CD4-positive, alpha-beta T cell treated with Interleukin-4 for 1 hour (primary cell): Measurements from ENCODE around the gene HSPBAP1.
"Not testable (repeated sequence)": the region's sequence is repeated elsewhere in the genome, so short reads cannot be mapped to it uniquely, and the experiment has no call there.

Experiments used
- DNase-seq, 2 donors: peaks; one replicate each; pipeline ENCODE4 v3.0.0-alpha.2; 2020 to 2022

HSPBAP1 gene

GRCh38 chr3:122784436-122784835, 9.2 kb downstream of the HSPBAP1 start:
- DNase-seq, result no peak

DNA sequence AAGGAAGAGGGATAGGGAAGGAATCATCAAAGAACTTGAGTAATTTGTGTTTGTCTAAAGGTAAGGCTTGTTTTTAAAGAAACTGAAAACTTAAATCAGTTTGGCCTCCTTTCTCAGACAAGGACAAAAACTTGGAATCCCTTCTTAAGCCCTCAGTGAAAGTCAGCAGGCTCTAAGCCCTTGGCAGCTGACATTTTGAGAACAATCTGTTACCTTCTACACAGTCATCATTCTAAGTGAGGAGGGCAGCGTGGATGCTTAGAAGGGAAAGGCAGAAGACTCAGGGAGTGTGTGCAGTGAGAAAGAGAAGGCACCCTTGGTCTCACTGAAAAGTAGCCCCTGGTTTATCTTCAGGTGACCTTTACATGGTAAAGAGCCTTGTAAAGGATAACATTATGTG, 10.8 kb downstream of the HSPBAP1 start:
- DNase-seq, result no peak

DNA sequence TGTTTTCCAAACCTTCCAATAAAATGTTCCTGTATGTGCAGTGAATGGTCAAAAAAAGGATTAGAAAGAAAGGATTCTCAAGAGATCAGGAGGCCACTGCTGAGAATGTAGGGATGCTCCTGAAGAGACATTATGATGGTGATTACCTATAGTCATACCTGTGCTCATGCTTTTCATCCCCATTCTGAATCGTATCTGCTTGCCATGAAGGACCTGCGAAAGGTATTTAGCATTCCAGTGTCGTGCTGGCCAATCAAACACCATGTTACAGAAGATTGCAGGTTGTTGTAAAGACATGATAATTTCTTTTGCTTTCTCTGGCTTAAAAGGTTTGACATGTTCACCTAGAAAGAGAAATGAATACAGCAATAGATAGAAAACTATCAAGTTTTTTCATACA, 16.1 kb downstream of the HSPBAP1 start:
- no peak for DNase-seq

- DNase-seq, result no peak
These were observed 16.8 kb downstream of the HSPBAP1 start for GRCh38 chr3:122776675-122777468.

- DNase-seq, result no peak
These were observed 19.1 kb downstream of the HSPBAP1 start for GRCh38 chr3:122774564-122774963.

- no peak for DNase-seq
These were observed 19.6 kb downstream of the HSPBAP1 start for GRCh38 chr3:122773944-122774509.

DNA sequence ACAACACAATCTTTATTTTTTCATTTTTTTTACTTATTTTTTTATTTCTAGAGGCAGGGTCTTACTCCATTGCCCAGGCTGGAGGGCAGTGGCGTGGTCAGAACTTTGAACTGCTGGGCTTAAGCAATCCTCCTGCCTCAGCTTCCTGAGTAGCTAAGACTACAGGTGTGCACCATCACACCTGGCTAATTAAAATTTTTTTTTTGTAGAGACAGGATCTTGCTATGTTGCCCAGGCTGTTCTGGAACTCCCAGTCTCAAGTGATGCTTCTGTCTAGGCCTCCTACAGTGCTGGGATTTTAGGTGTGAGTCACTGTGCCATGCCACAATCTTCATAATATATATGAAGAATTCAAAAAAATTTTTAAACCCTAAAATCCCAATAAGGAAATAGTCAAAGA, 20.8 kb downstream of the HSPBAP1 start:
- no peak for DNase-seq

DNA sequence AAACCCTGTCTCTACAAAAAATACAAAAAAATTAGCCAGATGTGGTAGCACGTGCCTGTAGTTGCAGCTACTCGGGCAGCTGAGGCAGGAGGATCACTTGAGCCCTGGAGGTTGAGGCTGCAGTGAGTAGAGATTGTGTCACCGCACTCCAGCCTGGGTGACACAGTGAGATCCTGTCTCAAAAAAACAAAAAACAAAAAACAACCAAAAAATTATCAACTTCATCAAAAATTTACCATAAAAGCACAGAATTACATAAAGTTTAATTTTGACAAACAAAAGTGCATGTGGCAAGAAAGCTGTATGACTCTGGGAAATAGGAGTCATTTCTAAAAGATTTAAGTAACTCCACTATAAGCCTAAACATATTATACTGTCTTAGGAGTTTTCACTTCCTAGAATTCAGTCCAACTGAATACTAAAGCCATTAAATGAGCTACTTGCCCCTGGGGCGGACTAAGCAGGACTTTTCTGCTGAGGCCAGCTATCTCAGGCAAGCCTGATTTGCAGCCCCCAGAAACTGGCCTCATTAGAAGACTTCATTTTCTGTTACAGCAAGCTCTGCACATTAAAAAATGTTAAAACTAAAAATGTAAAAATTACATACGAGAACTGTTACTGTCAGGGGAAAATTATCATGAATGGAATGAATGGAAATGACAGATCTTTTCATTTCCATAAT, 23.0 kb downstream of the HSPBAP1 start:
- no peak for DNase-seq

DNA sequence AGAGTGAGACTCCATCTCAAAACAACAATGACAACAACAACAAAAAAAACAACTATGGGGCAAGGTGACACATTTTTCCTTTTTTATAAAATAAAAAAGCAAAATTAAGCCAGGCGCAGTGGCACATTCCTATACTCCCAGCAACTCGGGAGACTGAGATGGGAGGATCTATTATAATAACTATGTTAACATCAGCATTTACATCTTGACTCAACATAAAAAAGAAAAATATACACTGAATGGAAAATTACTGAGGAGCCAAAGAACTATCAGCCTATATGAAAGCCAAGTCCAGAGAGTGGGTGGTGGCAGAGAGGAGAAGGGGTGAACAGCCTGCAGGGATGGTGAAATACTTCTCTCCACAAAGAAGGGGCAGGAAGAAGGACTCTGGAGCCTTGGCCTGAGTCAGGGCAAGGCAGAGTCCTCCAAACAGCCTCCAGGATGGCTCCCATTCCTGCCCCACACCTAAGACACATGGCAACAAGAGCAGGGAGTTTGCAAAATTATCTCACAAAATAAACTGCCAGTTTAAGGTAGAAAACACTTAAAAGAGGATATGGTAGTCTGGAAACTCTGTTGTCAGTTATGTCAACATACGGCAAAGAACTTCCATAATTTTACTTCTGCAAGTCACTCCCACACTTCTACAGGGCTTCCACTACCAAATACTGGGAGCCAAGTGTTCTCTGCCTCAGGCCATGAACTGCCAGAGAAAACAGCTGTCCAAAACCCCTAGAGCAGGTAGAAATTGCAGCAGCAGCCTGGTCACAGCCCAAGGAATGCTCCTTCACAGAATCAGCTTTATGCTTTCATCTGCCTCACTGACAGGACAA, 25.9 kb downstream of the HSPBAP1 start:
- no peak for DNase-seq

- no peak for DNase-seq
These were observed 27.2 kb downstream of the HSPBAP1 start for GRCh38 chr3:122766430-122766829.

- no peak for DNase-seq
These were observed 33.0 kb downstream of the HSPBAP1 start for GRCh38 chr3:122760453-122761271.

DNA sequence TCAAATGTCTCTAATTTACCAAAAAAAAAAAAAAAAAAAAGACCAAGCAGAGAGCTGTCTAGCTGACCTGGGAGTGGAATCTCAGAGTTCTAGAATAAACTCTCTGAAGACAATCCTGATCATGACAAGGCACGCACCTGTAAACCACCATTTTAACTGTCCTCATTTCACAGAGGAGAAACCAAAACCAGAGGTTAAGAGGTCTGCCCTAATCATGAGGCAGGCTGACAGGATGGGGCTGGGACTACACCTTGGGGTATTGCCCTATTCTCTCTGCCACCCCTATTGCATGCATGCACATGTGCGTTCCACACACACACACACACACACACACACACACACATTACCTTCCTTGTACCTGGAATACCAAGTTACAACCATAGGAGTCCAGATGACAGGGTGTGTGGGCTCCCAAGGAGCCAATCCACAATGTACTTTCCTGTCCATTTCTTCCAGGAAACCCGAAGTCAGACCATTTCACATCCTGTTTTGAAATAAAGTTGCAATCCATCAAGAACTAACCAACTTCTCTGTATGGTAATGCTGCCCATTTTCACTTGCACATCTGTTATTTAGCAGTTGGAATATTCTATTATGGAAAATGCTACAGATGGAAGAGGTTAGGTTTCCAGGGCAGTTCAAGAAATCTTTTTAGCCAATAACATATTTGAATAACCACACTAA, 34.6 kb downstream of the HSPBAP1 start:
- no peak for DNase-seq

GRCh38 chr3:122755491-122755890, 38.1 kb downstream of the HSPBAP1 start:
- no peak for DNase-seq

GRCh38 chr3:122754929-122755328, 38.7 kb downstream of the HSPBAP1 start:
- peak in 1 of 2 donors; percentile 66 for DNase-seq

DNA sequence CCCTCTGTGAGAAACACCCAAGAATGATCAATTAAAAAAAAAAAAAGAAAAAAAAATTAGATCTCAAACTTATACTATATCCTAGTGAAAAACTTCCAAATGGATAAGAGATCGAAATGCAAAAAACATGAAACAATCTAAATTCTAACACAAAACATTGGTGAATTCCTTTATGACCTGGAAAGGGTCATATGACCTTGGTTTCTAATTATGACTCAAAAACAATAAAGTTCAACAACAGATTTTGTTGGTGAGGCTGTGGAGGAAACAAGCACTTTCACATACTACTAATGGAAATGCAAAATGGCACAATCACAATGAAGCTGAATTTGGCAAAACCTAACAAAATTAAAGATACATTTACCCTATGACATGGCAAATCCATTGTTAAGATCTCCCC, 45.3 kb downstream of the HSPBAP1 start:
- no peak for DNase-seq

DNA sequence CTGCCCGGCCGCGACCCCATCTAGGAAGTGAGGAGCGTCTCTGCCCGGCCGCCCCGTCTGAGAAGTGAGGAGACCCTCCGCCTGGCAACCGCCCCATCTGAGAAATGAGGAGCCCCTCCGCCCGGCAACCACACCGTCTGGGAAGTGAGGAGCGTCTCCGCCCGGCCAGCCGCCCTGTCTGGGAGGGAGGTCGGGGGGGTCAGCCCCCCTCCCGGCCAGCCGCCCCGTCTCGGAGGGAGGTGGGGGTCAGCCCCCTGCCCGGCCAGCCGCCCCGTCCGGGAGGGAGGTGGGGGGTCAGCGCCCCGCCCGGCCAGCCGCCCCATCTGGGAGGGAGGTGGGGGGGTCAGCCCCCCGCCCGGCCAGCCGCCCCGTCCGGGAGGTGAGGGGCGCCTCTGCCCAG, 46.3 kb downstream of the HSPBAP1 start:
- DNase-seq, result not testable (repeated sequence)

GRCh38 chr3:122745369-122746021, 48.1 kb downstream of the HSPBAP1 start:
- DNase-seq, result no peak

- DNase-seq, result no peak
These were observed 50.0 kb downstream of the HSPBAP1 start for GRCh38 chr3:122743581-122744120.

GRCh38 chr3:122742234-122742633, 51.4 kb downstream of the HSPBAP1 start:
- no peak for DNase-seq

GRCh38 chr3:122739172-122739571, 54.5 kb downstream of the HSPBAP1 start:
- no peak for DNase-seq
